Measurements from ENCODE around the gene RPL39L. TPM values are rescaled to one million over a fixed set of nuclear protein-coding genes. Genes with fewer than 3 reads are reported as not detected.

RPL39L gene
- total and polyA plus RNA-seq, 10 of the 15 experiments (the other 5 are each of a cell fraction or from before 2014, with no cell fraction given), result 12.5 to 67.8 (median 31.3) TPM

DNA sequence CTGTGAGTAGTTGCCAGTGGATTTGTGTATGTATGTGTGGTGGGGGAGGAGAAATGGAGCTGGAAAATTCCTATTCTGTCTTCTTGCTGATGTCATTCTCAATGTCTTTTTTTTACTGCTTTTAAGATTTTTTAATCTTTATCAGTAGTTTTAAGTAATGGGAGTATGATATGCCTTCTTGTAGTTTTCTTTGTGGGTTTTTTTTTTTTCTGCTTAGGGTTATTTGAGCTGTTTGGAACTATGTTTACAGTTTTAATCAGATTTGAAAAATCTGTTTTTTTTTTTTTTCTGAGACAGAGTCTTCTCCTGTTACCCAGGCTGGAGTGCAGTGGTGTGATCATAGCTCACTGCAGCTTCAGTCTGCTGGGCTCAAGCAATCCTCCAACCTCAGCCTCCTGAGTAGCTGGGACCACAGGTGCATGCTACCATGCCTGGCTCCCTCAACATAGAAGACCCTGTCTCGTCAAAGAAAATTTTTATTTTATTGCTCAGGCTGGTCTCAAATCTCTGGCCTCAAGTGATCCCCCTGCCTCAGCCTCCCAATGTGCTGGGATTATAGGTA, 37.1 kb downstream of the RPL39L start (continued):
- TF ChIP-seq REST (IDR thresholded peaks at IDR 0.05; ENCODE audit: low read depth, low read length) (no peak), RB1 (IDR thresholded peaks at IDR 0.05; ENCODE audit: borderline replicate concordance) (no peak), ZBED1 (IDR thresholded peaks at IDR 0.05; ENCODE audit: borderline replicate concordance) (no peak), BCLAF1 (IDR thresholded peaks at IDR 0.05) (no peak)
- TF ChIP-seq, protein P1, sequence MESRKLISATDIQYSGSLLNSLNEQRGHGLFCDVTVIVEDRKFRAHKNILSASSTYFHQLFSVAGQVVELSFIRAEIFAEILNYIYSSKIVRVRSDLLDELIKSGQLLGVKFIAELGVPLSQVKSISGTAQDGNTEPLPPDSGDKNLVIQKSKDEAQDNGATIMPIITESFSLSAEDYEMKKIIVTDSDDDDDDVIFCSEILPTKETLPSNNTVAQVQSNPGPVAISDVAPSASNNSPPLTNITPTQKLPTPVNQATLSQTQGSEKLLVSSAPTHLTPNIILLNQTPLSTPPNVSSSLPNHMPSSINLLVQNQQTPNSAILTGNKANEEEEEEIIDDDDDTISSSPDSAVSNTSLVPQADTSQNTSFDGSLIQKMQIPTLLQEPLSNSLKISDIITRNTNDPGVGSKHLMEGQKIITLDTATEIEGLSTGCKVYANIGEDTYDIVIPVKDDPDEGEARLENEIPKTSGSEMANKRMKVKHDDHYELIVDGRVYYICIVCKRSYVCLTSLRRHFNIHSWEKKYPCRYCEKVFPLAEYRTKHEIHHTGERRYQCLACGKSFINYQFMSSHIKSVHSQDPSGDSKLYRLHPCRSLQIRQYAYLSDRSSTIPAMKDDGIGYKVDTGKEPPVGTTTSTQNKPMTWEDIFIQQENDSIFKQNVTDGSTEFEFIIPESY (IDR thresholded peaks at IDR 0.05), result no peak
- TF ChIP-seq, protein P2, sequence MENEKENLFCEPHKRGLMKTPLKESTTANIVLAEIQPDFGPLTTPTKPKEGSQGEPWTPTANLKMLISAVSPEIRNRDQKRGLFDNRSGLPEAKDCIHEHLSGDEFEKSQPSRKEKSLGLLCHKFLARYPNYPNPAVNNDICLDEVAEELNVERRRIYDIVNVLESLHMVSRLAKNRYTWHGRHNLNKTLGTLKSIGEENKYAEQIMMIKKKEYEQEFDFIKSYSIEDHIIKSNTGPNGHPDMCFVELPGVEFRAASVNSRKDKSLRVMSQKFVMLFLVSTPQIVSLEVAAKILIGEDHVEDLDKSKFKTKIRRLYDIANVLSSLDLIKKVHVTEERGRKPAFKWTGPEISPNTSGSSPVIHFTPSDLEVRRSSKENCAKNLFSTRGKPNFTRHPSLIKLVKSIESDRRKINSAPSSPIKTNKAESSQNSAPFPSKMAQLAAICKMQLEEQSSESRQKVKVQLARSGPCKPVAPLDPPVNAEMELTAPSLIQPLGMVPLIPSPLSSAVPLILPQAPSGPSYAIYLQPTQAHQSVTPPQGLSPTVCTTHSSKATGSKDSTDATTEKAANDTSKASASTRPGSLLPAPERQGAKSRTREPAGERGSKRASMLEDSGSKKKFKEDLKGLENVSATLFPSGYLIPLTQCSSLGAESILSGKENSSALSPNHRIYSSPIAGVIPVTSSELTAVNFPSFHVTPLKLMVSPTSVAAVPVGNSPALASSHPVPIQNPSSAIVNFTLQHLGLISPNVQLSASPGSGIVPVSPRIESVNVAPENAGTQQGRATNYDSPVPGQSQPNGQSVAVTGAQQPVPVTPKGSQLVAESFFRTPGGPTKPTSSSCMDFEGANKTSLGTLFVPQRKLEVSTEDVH (IDR thresholded peaks at IDR 0.05; ENCODE audit: low read depth, partially characterized antibody), result no peak

Measured in GM12878 (cell line).